Gastroesophageal sphincter (tissue), 3 donors: Measurements from ENCODE around the gene LAMA2.

Experiments used
- POLR2A ChIP-seq, 2 donors: fragments of 450-650 bp; IDR thresholded peaks; one replicate each; pipeline ENCODE4 v1.6.1; 2017; ENCODE audit warnings: antibody characterized with exemption in 2 of 2, mild to moderate bottlenecking in 2 of 2, moderate library complexity in 1 of 2
- POLR2AphosphoS5 ChIP-seq: sonication (generic); formaldehyde crosslinking; IDR thresholded peaks from one replicate; pipeline ENCODE4 v1.6.1; 2017; ENCODE audit warnings: antibody characterized with exemption
- TF ChIP-seq, protein P1 (sequence below), 4 experiments: fragments of 200-600 bp in 2 of 4; fragments of 450-650 bp in 2 of 4; sonication (generic) in 1 of 4; IDR thresholded peaks; one replicate each; pipeline ENCODE4 v1.5.1; 2017 to 2019; ENCODE audit warnings: antibody characterized with exemption in 4 of 4, mild to moderate bottlenecking in 2 of 4, moderate library complexity in 2 of 4

DNA sequence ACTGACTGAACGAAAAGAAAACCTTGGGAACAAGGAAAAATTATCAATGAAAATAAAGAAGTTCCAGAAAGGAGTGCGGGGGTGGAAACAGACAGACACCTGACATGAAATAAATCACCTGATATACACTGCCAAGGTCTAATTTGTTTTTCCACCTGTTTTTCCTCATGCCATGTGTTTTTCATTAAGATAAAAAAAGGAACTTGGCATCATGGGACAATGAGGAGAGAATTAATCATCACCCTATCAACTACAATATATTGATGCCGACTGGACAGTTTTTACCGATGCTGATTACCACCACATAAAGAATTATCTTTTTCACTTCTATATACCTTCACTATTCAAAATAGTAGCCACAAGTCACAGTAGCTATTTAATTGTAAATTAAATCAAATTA is 593.9 kb downstream of the LAMA2 start:
- TF ChIP-seq, protein P1, sequence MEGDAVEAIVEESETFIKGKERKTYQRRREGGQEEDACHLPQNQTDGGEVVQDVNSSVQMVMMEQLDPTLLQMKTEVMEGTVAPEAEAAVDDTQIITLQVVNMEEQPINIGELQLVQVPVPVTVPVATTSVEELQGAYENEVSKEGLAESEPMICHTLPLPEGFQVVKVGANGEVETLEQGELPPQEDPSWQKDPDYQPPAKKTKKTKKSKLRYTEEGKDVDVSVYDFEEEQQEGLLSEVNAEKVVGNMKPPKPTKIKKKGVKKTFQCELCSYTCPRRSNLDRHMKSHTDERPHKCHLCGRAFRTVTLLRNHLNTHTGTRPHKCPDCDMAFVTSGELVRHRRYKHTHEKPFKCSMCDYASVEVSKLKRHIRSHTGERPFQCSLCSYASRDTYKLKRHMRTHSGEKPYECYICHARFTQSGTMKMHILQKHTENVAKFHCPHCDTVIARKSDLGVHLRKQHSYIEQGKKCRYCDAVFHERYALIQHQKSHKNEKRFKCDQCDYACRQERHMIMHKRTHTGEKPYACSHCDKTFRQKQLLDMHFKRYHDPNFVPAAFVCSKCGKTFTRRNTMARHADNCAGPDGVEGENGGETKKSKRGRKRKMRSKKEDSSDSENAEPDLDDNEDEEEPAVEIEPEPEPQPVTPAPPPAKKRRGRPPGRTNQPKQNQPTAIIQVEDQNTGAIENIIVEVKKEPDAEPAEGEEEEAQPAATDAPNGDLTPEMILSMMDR (IDR thresholded peaks at IDR 0.05) = no peak
- TF ChIP-seq POLR2A (IDR thresholded peaks at IDR 0.05) = no peak
- no peak for TF ChIP-seq POLR2AphosphoS5
